GM15510 (cell line): ENCODE data around the gene SIL1.

ENCODE experiments used
- POLR2A ChIP-seq: IDR thresholded peaks from 3 replicates; pipeline ENCODE4 v1.6.1; 2011; ENCODE audit warnings: borderline replicate concordance; ENCODE audit not compliant: insufficient read length; ENCODE audit errors: extremely low read depth

The SIL1 gene

DNA sequence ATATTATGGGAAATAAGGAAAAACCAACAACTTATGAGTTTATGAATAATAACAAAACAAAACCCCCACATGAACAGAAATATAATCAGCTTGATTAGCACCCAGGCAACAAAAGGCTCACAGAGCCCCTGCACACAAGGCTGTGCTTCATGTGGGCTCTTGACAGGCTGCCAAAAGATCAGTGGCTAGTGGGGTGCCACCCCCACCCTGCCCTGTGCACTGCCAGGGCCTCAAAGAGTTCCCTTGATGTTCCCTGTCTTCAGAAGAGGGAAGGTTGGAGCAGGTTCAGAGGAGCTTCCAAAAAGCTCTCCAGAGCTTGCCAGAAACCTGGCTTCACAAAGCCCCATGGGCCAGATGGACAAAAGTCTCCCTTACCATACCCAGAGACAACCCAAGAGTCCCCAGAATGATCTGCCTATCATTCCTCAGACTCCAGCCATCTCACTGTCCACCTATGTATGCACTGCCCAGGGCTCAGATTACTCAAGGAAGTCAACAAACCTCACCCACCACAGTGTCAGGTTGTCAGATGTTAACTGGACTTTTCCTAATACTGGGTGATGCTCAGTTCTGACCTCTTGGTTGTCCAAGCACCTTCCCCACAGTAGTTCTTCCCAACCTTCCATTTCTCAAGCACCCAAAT is 87.5 kb downstream of the SIL1 start:
- no peak for TF ChIP-seq POLR2A

DNA sequence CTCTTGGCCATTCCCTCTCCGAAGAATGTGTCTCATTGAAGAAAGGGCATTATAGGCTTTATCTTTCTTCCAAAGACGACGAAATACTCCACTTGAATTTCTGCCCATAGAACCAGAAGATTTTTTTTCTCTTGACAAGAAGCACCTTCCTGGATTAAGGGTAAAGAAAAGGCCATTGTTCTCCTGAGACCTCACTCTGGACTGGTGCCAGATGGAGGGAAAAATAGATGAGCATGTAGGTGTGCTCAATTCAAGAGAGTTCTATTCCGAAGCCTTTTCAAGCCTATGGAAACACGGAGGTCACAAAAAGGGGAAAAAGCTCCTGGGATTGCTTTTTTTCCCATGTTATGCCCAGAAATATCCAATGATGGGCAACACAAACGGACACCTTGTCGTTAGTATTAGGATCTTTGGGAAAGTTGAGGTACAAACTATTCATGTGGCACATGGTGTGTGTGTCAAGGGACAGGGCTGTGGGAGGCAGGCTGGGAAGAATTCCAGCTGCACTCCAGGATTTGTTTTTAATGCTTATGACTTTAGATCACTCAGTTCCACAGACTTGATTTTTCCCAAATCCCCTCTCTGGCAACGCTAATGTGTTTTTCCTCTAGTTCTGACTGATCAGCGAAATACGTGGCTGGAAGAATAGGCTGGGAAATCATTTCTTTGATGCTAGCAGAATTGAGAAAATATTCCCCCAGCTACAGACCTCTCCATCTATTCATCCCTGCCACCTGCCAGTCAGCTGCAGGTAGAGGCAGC is 89.9 kb downstream of the SIL1 start:
- TF ChIP-seq POLR2A, result no peak

DNA sequence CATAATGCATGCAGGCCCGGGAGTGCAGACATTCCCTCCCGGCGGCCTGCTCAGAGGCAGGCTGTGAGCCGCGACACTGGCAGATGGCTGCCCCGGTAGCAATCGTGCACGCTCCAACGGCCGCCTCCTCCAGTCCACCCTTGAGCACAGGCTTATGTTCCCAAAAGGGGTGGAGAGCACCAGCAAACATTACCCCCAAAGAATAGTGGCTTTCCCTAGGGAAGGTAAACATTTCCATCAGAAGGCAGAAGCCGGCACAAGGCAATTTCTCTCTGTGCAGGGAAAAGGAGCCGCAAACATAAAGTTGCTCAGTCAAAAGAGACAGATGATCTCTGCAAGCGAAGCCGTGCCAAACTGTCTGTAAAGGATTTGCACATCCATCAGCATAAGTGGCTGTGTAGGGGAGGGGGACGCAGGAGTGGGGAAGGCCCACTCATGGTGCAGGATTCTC is 92.5 kb downstream of the SIL1 start:
- no peak for TF ChIP-seq POLR2A

DNA sequence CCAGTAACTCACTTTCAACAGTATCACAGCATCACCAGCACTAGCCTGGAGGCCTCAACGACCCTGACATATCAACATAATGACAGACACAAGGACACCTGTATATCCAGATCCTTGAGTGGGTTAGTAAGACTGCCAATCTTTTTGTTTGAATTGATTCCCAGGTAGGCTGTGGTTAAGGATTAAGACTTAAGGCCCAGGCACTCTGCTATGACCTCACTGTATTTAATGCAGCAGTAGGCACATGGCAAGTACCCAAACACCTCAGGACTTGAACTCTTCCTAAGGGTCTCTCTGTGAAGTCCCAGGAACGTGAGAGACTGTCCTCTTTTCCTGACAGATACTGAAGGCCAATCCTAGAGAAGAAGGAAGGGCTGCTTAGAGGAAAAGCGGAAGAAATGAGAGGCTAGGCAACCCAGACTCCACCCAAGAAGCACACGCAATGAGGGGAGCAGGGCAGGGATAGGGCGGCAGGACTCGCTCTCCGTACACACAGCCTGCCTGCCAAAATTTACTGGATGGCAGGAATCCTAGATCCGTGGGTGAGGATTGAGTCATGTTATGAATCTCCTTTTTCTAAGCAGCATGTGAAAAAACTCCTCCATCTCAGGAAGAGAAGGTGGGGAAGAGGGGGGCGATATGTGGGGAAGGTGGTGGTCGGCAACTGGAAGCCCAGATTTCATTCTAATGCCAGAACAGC is 93.4 kb downstream of the SIL1 start:
- TF ChIP-seq POLR2A, result no peak

DNA sequence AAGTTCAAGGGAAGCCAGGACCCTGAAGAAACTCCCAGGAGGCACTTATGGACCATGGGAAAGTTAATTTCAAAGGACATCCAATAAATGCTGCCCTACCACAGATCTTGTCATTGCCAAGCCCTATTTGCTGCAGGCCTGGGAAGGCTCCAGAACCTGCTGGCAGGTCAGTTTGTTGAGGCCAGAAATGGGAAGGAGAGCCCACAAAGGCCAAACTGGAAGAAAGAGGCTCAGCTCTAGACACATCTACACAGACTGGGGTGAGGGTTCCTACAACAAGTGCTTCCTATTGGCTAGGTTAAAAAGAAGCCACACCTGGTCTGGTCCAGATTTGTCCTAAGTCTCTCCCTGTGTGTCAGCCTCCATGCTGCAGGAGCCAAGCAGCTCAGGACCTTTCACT is 94.4 kb downstream of the SIL1 start:
- TF ChIP-seq POLR2A, result no peak

DNA sequence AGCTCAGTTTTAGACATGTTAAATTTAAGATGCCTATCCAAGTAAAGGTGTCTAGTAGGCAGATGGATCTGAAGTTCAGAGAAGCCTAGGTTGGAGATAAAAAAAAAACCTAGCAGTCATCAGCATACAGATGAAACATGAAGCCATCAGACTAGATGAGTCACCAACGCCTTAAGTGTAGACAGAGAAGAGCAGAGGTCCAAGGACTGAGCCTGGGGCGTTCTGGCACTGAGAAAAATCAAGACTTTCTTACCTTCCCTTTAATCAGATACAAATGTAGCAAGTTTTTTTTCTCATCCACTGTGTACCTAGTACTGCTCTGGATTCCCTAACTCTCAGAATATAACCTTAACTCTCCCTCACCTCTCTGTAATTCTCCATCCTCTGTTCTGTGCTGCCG is 97.3 kb downstream of the SIL1 start:
- TF ChIP-seq POLR2A, result no peak

DNA sequence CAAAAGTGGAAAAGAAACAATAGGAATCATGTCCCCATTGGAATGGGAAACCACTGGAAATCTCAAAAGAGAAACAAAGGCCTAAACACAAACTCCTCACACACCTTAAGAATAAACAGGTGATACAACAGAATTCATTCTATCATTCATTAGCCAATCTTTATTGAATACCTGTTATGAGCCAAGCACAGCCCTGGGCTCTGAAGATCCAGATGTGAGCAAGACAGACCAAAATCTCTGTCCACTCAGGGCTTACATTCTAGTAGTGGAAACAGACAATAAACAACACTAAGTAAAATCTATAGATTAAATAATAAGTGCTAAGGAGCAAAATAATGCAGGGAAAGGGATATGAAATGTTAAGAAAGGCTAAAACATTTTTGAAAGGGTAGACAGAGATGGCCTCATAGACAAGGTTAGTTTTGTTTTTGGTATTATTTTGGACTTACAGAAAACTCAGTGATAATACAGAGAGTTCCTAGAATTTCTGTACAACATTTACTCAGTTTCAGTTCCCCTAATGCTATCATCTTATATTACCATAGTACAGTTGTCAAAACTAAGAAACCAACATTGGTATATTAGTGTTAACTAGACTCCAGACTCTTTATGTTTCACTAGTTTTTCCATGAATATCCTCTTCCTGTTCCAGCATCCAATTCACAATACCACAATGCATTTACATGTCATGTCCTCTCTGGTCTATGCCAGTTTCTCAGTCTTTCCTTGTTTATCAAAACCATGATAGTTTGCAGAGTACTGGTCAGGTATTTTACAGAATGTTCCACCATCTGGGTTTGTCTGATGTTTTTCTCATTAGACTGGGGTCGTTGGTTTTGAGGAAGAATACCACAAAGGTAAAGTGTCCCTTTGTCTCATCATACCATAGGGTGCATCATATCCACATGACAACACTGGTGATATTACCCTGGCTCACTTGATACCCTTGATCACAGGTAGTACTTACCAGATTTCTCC is 103.7 kb downstream of the SIL1 start:
- TF ChIP-seq POLR2A, result no peak

DNA sequence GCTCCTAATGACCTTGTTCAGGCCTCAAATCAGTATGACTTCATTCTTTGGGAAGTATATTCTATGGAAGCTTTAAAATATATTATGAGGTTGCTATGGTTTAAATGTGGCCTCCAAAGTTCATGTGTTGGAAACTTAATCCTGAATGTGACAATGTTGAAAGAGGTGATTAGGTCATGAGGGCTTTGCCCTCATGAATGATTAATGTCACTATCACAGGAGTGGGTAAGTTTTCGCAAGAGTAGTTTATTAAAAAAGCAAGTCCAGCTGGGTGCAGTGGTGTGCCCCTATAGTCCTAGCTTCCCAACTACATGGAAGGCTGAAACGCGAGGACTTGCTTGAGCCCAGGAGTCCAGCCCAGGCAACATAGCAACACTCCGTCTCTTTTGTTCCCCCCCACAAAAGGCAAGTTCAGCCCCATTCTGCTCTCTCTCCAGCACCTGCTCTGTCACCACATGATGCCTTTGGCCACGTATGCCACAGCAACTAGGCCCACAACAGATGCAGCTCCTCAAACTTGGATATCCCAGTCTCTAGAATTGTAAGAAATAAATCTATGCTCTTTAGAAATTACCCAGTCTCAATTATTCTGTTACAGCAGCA is 105.3 kb downstream of the SIL1 start:
- TF ChIP-seq POLR2A, result no peak

DNA sequence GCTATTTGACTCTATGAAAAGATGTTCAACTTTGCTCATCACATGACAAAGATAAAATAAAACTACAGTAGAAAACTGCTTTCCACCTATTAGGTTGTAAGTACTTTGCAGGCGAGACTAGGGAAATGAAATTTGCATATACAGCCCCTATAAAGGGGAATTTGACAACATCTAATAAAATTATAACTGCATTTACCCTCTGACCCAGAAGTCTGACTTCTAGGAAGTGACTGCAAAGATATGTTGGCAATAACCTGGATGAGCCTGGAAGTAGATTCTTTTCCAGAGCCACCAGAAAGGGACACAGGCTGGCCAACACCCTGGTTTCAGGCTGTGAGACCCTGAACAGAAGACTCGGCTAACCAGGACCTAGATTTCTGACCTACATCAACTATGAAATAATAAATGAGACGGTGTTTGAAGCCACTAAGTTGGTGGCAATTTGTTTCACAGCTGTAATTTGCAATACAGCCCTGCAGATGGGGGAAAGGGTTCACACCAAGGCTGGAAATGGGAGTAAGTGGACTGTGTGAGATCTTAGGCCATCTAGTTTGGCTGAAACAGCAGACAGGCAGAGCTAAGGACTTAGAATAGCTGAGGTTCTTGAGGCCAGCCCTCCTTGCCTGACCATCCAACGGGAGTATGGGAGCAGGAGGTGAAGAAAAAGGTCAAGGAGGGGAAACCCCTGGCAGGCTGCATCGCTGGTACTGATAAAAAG is 106.6 kb downstream of the SIL1 start:
- no peak for TF ChIP-seq POLR2A

DNA sequence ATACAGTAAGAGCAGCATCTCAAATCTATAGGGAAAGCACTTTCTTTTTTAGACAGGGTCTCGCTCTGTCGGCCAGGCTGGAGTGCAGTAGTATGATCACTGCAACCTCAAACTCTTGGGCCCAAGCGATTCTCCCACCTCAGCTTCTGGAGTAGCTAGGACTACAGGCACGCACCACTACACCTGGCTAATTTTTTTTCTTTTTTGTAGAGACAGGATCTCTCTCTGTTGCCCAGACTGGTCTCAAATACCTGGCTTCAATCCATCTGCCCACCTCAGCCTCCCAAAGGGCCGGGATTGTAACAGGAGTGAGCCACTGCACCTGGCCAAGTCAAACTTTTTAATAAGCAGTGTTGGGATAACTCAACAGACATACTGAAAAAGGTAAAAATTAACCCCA is 107.6 kb downstream of the SIL1 start:
- no peak for TF ChIP-seq POLR2A

DNA sequence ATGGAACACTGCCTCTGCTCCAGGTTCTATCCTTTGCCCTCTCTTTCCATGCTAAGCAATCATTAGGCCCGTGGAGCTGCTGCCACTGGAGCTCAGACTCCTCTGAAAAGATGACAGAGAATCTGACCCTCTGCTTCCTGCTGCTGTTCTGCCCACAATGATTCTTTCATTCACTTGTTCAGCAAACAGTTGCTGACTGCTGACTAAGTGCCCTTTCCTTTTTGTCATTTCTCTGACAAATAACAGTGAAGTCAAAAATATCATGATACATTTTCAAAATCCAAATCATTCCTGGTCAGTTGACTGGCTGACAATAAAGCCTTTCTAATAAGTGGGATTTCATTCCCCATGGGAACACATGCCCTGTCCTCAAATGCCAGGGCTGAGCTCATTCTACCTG is 110.1 kb downstream of the SIL1 start:
- TF ChIP-seq POLR2A, result no peak

DNA sequence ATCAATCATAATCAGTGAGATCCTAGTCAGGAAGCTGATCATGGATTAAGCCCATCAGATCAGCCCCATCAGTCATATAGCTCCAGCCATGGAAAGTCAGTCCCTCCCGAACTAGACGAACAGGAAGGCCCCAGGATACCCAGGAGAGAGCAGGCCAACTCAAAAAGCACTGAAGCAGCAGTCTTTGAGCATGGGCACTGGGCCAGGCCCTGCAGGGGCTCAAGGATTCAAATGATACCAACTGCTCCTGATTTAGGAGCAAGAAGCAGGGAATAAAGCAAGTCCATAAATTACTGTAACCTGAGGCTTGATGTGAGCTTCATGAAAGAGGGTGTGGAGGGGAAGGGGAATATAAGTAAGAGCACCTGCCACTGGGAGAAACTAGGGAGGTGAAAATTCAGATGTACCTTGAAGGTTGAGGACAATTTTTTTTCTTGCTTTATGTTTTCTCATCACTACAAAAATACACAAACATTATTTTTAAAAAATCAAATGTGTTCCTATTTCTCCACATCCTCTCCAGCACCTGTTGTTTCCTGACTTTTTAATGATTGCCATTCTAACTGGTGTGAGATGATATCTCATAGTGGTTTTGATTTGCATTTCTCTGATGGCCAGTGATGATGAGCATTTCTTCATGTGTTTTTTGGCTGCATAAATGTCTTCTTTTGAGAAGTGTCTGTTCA is 115.2 kb downstream of the SIL1 start:
- no peak for TF ChIP-seq POLR2A
